ENCODE results near the gene SIX2. TPM values are rescaled to one million over a fixed set of nuclear protein-coding genes. Genes with fewer than 3 reads are reported as not detected.

Gene SIX2
- total RNA-seq, 1 donor from 2014 or later, result 45.9 TPM

- Mint-ChIP-seq H3K4me1 (ENCODE audit: unreplicated experiment) (peaks cover 31% of the 10 kb centered on the region), H3K4me3 (ENCODE audit: unreplicated experiment) (no peak overlapping the region), H3K27me3 (ENCODE audit: unreplicated experiment) (no peaks in the 10 kb centered on the region), H3K9me3 (ENCODE audit: unreplicated experiment) (no peaks in the 10 kb centered on the region), H3K36me3 (ENCODE audit: unreplicated experiment) (no peaks in the 10 kb centered on the region), H3K27ac (ENCODE audit: unreplicated experiment) (no peak overlapping the region)
- TF ChIP-seq CTCF (IDR thresholded peaks at IDR 0.05), result no peak
- DNase-seq (ENCODE audit: extremely low spot score, unreplicated experiment), result no peak
These were observed 4.2 kb upstream of the SIX2 start for GRCh38 chr2:45013229-45014015.

- Mint-ChIP-seq H3K27ac (ENCODE audit: unreplicated experiment) (no peak overlapping the region), H3K4me1 (ENCODE audit: unreplicated experiment) (peaks cover 34% of the 10 kb centered on the region), H3K9me3 (ENCODE audit: unreplicated experiment) (no peaks in the 10 kb centered on the region), H3K27me3 (ENCODE audit: unreplicated experiment) (no peaks in the 10 kb centered on the region), H3K36me3 (ENCODE audit: unreplicated experiment) (no peaks in the 10 kb centered on the region), H3K4me3 (ENCODE audit: unreplicated experiment) (no peak overlapping the region)
- no peak for TF ChIP-seq CTCF (IDR thresholded peaks at IDR 0.05)
- DNase-seq (ENCODE audit: extremely low spot score, unreplicated experiment), result no peak
These were observed 3.5 kb upstream of the SIX2 start for GRCh38 chr2:45012733-45013132.

GRCh38 chr2:45011621-45012602 lies 2.7 kb upstream of the SIX2 start:
- peaks cover 41% of the 10 kb centered on the region for H3K4me1 Mint-ChIP-seq (ENCODE audit: unreplicated experiment)
- H3K27ac Mint-ChIP-seq (ENCODE audit: unreplicated experiment), result peak overlapping the region; percentile 44
- no peaks in the 10 kb centered on the region for H3K9me3 Mint-ChIP-seq (ENCODE audit: unreplicated experiment)
- no peaks in the 10 kb centered on the region for H3K27me3 Mint-ChIP-seq (ENCODE audit: unreplicated experiment)
- TF ChIP-seq CTCF (IDR thresholded peaks at IDR 0.05), result no peak
- no peak for DNase-seq (ENCODE audit: extremely low spot score, unreplicated experiment)
- H3K36me3 Mint-ChIP-seq (ENCODE audit: unreplicated experiment), result no peaks in the 10 kb centered on the region
- peak overlapping the region; percentile 10 for H3K4me3 Mint-ChIP-seq (ENCODE audit: unreplicated experiment)

GRCh38 chr2:45011121-45011520 lies 1.9 kb upstream of the SIX2 start:
- no peak for DNase-seq (ENCODE audit: extremely low spot score, unreplicated experiment)
- Mint-ChIP-seq H3K9me3 (ENCODE audit: unreplicated experiment) (no peaks in the 10 kb centered on the region), H3K4me1 (ENCODE audit: unreplicated experiment) (peaks cover 48% of the 10 kb centered on the region), H3K4me3 (ENCODE audit: unreplicated experiment) (peak overlapping the region; percentile 83), H3K27ac (ENCODE audit: unreplicated experiment) (peak overlapping the region; percentile 93), H3K27me3 (ENCODE audit: unreplicated experiment) (no peaks in the 10 kb centered on the region), H3K36me3 (ENCODE audit: unreplicated experiment) (peaks cover 5% of the 10 kb centered on the region)
- no peak for TF ChIP-seq CTCF (IDR thresholded peaks at IDR 0.05)

- H3K4me1 Mint-ChIP-seq (ENCODE audit: unreplicated experiment), result peaks cover 52% of the 10 kb centered on the region
- no peaks in the 10 kb centered on the region for H3K27me3 Mint-ChIP-seq (ENCODE audit: unreplicated experiment)
- no peaks in the 10 kb centered on the region for H3K9me3 Mint-ChIP-seq (ENCODE audit: unreplicated experiment)
- no peak for DNase-seq (ENCODE audit: extremely low spot score, unreplicated experiment)
- no peak for TF ChIP-seq CTCF (IDR thresholded peaks at IDR 0.05)
- peak overlapping the region; percentile 83 for H3K4me3 Mint-ChIP-seq (ENCODE audit: unreplicated experiment)
- peaks cover 8% of the 10 kb centered on the region for H3K36me3 Mint-ChIP-seq (ENCODE audit: unreplicated experiment)
- peak overlapping the region; percentile 93 for H3K27ac Mint-ChIP-seq (ENCODE audit: unreplicated experiment)
These were observed 1.4 kb upstream of the SIX2 start for GRCh38 chr2:45010702-45011012.
